Loucy (cell line): ENCODE data around the gene MED1.

ENCODE experiments used
- H2AFZ ChIP-seq: fragments of 200-600 bp; sonication (generic); 2 replicates; pipeline ENCODE4 v1.6.0; 2016; ENCODE audit warnings: antibody characterized with exemption, mild to moderate bottlenecking, low read length, moderate library complexity
- H3F3A ChIP-seq: fragments of 200-600 bp; 2 replicates; pipeline ENCODE4 v1.6.0; 2016; ENCODE audit warnings: antibody characterized with exemption, low read depth, mild to moderate bottlenecking
- H3K27me3 ChIP-seq: fragments of 200-600 bp; sonication (generic); 2 replicates; pipeline ENCODE4 v1.6.1; 2014; ENCODE audit warnings: low read length, mild to moderate bottlenecking; ENCODE audit not compliant: insufficient read depth, poor library complexity, severe bottlenecking
- H3K36me3 ChIP-seq: fragments of 200-600 bp; sonication (generic); 2 replicates; pipeline ENCODE4 v1.6.1; 2016; ENCODE audit warnings: low read length; ENCODE audit not compliant: insufficient read depth
- H3K4me1 ChIP-seq: fragments of 200-600 bp; sonication (generic); 2 replicates; pipeline ENCODE4 v1.5.1; 2014; ENCODE audit warnings: low read length, mild to moderate bottlenecking; ENCODE audit not compliant: insufficient read depth, poor library complexity, severe bottlenecking
- H3K4me2 ChIP-seq: fragments of 200-600 bp; sonication (generic); 2 replicates; pipeline ENCODE4 v1.6.0; 2014; ENCODE audit warnings: antibody characterized with exemption, low read length, low read depth, mild to moderate bottlenecking; ENCODE audit not compliant: poor library complexity, severe bottlenecking
- H3K4me3 ChIP-seq: fragments of 200-600 bp; sonication (generic); 2 replicates; pipeline ENCODE4 v1.5.1; 2014; ENCODE audit warnings: low read length, mild to moderate bottlenecking, mixed read lengths; ENCODE audit not compliant: poor library complexity, severe bottlenecking
- H3K79me2 ChIP-seq: fragments of 200-600 bp; sonication (generic); 2 replicates; pipeline ENCODE4 v1.6.1; 2014; ENCODE audit warnings: low read length; ENCODE audit not compliant: insufficient read depth
- H3K9ac ChIP-seq: fragments of 200-600 bp; sonication (generic); 2 replicates; pipeline ENCODE4 v1.6.0; 2014; ENCODE audit warnings: mild to moderate bottlenecking, low read depth, low read length, moderate library complexity; ENCODE audit not compliant: poor library complexity, severe bottlenecking
- H3K9me2 ChIP-seq: fragments of 200-600 bp; sonication (generic); replicated peaks from 2 replicates; pipeline ENCODE4 v1.6.1; 2016; ENCODE audit warnings: low read depth, low read length, mixed read lengths
- H3K9me3 ChIP-seq: fragments of 200-600 bp; sonication (generic); 2 replicates; pipeline ENCODE4 v1.6.1; 2014; ENCODE audit warnings: mild to moderate bottlenecking, antibody characterized with exemption, low read length, low read depth; ENCODE audit not compliant: insufficient read depth
- H4K20me1 ChIP-seq: fragments of 200-600 bp; sonication (generic); 2 replicates; pipeline ENCODE4 v1.6.0; 2014; ENCODE audit warnings: antibody characterized with exemption, low read length, mild to moderate bottlenecking; ENCODE audit not compliant: insufficient read depth, poor library complexity, severe bottlenecking
- CTCF ChIP-seq: fragments of 200-600 bp; sonication (generic); conservative IDR thresholded peaks from 2 replicates; pipeline ENCODE4 v1.5.1; 2014; ENCODE audit warnings: mild to moderate bottlenecking, antibody characterized with exemption, low read length
- EZH2phosphoT487 ChIP-seq: fragments of 200-600 bp; IDR thresholded peaks from 2 replicates; pipeline ENCODE4 v1.6.1; 2018; ENCODE audit warnings: antibody characterized with exemption, mild to moderate bottlenecking, moderate library complexity, borderline replicate concordance

The MED1 gene

GRCh38 chr17:39361064-39361463 is 90.0 kb downstream of the MED1 start:
- H3K4me1 ChIP-seq: no peaks in the 10 kb centered on the region
- H4K20me1 ChIP-seq: no peaks in the 10 kb centered on the region
- H3K4me3 ChIP-seq: no peak overlapping the region
- H2AFZ ChIP-seq: no peak overlapping the region
- H3F3A ChIP-seq: no peaks in the 10 kb centered on the region
- no peaks in the 10 kb centered on the region for H3K9me2 ChIP-seq
- TF ChIP-seq EZH2phosphoT487: no peak
- no peak for TF ChIP-seq CTCF
- H3K4me2 ChIP-seq: no peak overlapping the region
- 0 out of 2 replicates have a peak, but pooled peaks cover 3% of the 10 kb centered on the region for H3K79me2 ChIP-seq
- no peaks in the 10 kb centered on the region for H3K36me3 ChIP-seq
- no peaks in the 10 kb centered on the region for H3K9me3 ChIP-seq
- no peak overlapping the region for H3K9ac ChIP-seq
- H3K27me3 ChIP-seq: no peaks in the 10 kb centered on the region

DNA sequence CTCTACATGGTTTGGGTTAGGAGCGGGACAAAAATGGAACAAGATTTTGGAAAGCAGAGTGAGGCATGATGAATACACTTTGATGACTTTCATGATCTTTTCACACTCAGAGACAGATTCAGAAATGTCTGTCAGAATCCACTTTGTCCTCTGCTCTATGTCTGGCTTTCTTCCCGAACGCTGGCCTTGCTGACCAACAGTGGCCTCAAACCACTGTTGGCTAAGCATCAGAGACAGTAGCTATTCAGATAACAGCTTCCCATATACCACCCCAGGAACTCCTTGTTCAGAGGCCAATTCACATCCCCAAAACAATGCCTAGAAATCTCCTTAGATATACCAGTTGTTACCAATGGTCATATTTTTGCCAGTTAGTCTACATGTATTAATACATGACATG is 90.5 kb downstream of the MED1 start:
- Histone ChIP-seq H3K79me2 (0 out of 2 replicates have a peak, but pooled peaks cover 3% of the 10 kb centered on the region), H3K4me2 (no peak overlapping the region), H3K4me3 (no peak overlapping the region), H3F3A (no peaks in the 10 kb centered on the region), H3K9ac (no peak overlapping the region), H2AFZ (no peak overlapping the region), H3K27me3 (no peaks in the 10 kb centered on the region), H3K9me2 (no peaks in the 10 kb centered on the region), H3K36me3 (no peaks in the 10 kb centered on the region), H3K4me1 (no peaks in the 10 kb centered on the region), H4K20me1 (no peaks in the 10 kb centered on the region), H3K9me3 (no peaks in the 10 kb centered on the region)
- TF ChIP-seq EZH2phosphoT487 (no peak), CTCF (no peak)

DNA sequence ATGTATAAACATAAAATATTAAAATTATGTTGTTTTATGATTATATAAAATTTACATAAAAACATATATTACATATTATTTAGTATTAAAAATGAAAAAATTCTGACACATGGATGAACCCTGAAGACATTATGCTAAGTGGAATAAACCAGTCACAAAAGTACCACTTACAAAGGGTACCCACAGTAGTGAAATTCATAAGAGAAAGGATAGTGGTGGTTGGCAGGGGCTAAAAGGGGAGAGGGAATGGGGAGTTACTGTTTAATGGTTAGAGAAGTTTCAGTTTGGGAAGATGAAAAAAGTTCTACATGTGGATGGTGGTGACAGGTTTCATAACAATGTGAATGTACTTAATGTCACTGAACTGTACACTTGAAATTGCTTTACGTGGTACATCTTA is 91.1 kb downstream of the MED1 start:
- H3K4me3 ChIP-seq: no peak overlapping the region
- H3K4me2 ChIP-seq: no peak overlapping the region
- H3K9ac ChIP-seq: no peak overlapping the region
- no peaks in the 10 kb centered on the region for H4K20me1 ChIP-seq
- H3K9me2 ChIP-seq: no peaks in the 10 kb centered on the region
- H3K27me3 ChIP-seq: no peaks in the 10 kb centered on the region
- no peak overlapping the region for H2AFZ ChIP-seq
- no peaks in the 10 kb centered on the region for H3K4me1 ChIP-seq
- no peaks in the 10 kb centered on the region for H3K9me3 ChIP-seq
- TF ChIP-seq CTCF (no peak), EZH2phosphoT487 (no peak)
- H3K79me2 ChIP-seq: 0 out of 2 replicates have a peak, but pooled peaks cover 3% of the 10 kb centered on the region
- no peaks in the 10 kb centered on the region for H3F3A ChIP-seq
- H3K36me3 ChIP-seq: no peaks in the 10 kb centered on the region
